Iris pigment epithelial cell (primary cell): ENCODE results near the gene MTX1.
A peak's percentile ranks its signal among the peaks of the same experiment; 100 is the strongest.

Experiments used
- DNase-seq: peaks from one replicate; pipeline ENCODE4 v3.0.0-alpha.2; 2011; ENCODE audit warnings: low read depth

MTX1 gene

DNA sequence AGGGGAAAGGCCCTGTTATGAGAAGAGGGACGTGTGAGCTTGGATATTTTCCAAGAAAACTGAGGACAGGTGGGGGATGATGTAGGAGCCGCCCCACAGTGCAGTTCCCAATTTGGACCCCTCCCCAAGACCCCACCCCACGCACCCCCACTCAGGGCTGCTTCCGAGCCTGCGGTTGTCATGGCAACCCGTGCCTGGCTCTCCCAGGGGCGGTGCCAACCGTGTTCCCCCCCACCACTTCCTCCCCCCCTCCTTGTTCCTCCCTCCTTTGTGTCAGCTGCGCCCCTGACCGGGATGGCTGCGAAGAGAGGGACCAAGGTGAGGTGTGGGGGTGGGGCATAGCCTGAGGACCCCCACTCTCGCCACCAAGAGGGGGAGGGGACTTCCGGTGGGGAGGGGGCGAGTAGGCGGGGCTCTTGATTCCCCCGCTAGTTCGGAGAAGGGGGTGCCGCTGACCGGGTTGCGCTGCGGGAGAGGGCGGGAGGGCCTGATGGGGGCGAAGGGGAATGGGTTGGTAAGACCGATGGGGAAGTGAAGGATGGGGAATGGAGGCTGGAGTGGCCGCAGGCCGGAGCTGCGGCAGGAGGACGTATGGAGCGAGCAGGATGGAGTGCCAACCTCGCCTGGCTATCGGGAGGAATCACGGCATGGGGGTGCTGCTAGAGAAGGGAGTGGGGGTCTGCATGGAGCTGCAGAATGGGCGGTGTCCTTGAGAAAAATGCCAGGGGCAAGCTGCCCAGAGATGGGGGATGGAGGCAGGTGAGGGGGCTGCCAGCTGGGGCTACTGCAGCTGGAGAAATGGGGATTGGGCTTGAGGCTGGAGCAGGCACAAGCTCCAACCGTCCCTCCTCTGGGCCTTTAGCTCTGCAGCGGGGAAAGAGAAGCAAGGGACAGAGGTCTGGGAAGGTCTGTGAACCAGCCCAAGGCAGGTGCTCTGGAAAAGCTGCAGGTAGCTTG is 33.9 kb upstream of the MTX1 start:
- no peak for DNase-seq

DNA sequence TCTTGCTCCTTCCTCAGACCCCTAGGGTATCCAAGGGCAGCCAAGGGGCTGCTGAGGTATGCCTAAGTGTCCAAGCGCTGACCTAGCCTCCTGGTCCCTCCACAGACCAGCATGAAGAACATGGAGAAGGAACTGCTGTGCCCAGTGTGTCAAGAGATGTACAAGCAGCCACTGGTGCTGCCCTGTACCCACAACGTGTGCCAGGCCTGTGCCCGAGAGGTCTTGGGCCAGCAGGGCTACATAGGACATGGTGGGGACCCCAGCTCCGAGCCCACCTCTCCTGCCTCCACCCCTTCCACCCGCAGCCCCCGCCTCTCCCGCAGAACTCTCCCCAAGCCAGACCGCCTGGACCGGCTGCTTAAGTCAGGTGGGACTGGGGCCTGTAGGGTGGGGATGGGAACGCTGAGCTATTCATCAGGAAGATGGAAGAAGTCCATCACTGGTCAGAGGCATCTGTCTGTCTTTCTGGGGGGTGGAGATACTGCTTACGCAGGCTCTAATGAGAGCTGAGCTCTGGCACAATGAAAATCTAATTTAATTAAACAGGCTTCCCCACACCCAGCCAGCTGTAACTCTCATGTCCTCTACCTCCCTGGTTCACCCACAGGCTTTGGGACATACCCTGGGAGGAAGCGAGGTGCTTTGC is 33.1 kb upstream of the MTX1 start:
- no peak for DNase-seq

DNA sequence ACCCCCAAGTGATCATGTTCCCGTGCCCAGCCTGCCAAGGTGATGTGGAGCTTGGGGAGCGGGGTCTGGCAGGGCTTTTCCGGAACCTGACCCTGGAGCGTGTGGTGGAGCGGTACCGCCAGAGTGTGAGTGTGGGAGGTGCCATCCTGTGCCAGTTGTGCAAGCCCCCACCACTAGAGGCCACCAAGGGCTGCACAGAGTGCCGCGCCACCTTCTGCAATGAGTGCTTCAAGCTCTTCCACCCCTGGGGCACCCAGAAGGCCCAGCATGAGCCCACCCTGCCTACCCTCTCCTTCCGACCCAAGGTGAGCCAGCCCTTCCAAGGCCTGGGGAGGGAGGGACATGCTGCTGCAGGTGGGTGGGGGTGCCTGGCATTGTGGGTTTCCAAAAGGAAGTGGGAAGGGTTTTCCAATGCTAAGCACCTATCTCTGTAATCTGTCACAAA is 32.5 kb upstream of the MTX1 start:
- DNase-seq = no peak

DNA sequence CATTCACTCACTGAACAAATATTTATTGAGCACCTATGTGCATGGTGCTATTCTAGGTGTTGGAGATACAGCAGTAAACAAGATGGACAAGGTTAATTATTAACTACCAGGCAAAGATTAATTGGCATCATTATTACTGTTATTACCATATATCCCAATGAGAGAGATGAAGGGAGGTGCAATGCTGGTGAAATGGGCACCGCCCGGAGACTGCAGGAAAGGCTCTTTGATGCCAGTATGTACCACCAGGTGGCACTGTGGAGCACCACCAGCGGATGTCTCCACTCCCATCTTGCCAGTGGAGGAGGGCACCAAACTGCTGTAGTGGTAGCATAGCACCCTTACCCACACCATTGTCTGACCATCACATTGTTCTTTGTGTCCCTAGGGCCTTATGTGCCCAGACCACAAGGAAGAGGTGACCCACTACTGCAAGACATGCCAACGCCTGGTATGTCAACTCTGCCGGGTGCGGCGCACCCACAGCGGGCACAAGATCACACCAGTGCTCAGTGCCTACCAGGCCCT is 31.9 kb upstream of the MTX1 start:
- peak; percentile 49 for DNase-seq

DNA sequence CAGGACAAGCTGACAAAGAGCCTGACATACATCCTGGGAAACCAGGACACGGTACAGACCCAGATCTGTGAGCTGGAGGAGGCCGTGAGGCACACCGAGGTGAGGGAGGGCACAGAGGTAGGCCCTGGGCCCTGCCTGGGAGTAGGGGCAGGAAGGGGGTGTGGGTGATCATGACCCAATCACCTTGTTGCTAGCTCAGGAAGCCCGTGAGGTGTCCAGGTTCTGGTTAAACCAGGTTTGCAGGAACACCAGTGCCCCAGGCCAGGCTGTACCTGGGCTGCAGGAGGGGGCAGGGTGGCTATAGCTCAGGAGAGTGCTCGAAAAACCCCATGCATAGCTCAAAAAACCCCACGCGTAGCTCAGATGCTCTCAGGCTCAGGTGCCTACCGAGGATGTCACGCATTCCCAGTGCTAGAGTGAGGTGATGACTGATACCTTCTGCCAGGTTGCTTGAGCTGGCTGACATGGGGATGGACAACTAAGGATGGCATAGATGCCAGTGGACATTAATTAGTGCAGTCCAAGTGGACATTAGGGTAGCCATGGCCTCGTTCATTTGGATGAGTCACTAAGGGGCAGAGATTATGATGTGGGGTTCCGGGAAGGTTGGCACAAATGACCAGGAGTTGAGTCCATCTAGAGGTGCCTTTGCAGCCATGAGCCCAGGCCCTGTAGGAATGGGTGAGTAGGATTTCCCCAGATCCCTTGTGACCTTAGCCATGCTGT is 31.1 kb upstream of the MTX1 start:
- no peak for DNase-seq

DNA sequence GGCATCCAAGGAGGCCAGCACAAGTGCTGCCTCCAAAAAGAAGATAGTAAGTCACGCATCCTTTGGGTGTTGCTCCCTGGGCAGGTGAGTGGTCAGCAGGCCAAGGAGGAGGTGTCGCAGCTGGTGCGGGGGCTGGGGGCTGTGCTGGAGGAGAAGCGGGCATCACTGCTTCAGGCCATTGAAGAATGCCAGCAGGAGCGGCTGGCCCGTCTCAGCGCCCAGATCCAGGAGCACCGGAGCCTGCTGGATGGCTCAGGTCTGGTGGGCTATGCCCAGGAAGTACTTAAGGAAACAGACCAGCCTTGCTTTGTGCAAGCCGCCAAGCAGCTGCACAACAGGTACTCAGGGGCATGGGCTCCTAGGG is 30.6 kb upstream of the MTX1 start:
- no peak for DNase-seq

DNA sequence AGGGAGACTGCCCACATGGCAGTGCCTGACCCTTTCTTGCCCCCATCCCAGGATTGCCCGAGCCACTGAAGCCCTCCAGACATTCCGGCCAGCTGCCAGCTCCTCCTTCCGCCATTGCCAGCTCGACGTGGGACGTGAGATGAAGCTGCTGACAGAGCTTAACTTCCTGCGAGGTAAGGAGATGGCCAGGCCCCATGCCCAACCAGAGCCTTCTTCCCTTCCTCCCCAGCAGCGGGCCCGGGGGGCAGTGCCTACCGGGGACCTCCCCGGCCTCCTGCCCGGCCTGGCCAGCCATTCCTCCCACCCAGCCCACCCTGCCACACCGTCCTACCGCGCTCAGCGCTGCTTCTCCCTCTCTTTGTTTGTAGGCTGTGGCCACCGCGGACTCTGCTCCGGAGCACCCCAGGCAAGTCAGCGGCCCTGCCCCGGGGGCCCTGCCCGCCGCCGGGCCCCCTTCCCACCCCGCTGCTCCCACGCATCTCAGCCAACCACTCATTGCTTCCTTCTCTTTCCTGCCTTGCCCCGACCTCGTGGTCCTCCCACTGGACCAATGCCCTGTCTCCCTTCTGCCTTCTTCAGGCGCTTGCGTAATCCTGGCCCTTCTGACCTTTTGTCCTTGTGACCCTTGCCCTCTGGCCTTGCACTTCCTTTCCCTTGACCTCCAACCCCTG is 29.9 kb upstream of the MTX1 start:
- DNase-seq = no peak

DNA sequence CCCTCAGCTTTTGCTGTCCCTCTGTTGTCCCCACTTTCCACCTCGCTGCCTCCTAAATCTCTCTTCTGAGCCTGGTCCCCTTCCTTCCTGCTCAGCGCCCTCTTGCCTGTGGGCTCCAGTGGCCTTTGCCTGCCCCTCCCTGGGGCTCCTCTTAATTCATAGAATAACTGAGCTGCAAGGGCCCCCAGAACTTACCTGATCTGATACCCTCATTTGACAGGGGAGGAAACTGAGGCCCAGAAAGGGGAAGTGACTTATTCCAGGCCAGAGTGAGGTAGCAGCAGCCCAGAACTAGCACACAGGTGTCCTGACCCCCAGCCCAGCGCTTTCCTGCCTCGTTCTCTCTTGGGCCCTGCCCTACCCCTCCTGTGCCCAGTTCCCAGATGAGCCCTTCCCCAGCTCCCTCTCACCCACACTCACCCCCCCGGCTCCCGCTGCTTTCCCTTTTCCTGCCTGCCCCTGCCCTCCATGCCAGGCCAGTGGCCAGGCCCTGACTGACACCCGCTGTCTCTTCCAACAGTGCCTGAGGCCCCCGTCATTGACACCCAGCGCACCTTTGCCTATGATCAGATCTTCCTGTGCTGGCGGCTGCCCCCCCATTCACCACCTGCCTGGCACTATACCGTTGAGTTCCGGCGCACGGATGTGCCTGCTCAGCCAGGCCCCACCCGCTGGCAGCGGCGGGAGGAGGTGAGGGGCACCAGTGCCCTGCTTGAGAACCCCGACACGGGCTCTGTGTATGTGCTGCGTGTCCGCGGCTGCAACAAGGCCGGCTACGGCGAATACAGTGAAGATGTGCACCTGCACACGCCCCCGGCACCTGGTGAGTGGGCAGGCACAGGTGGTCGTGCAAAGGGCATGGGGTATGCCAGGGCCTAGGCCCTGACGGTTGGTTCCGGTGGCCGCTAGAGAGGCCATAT is 29.1 kb upstream of the MTX1 start:
- DNase-seq = no peak

DNA sequence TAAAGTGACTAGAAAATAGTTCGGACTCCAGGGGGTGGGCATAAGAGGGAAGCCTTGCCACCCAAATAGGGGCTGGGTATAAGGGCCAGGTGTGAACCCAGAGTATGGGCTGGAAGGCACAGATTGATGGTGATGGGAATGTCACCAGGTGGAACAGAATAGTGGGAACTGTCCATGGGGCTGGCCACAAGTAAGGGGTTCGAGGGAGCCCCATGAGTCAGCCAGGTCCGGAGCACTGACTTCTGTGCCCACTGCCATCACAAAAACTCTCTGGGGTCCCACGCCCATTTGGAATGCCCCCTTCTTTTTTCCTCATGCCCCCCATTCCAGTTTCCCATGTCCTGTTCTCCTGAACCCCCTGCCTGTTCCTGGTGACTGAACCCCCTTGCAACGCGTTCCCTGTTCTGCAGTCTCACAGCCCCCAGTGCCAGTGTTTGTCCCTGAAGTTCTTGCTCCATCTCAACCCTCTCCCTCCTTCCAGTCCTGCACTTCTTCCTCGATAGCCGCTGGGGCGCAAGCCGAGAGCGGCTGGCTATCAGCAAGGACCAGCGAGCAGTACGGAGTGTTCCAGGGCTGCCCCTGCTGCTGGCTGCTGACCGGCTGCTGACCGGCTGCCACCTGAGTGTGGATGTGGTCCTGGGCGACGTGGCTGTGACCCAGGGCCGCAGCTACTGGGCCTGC is 27.0 kb upstream of the MTX1 start:
- no peak for DNase-seq

DNA sequence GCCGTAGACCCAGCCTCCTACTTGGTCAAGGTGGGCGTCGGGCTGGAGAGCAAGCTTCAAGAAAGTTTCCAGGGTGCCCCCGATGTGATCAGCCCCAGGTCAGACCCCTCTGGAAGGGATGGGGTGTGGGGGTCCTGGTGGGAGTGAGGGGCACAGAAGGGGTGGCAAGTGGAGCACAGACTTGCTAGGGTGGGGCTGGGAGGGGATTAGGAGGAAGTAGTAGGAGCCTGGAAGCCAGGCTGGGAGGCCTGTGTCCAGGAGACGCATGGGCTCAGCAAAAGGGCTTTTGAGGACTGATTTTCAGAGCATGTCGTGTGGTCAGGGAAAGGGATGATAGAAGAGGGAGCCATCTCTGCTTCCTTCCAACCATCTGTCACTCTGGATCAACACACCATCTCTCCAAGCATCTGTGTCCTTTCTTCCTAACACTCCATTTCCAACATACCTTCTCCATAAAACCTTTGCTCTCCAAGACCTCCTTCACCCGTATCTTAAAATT is 26.4 kb upstream of the MTX1 start:
- no peak for DNase-seq

DNA sequence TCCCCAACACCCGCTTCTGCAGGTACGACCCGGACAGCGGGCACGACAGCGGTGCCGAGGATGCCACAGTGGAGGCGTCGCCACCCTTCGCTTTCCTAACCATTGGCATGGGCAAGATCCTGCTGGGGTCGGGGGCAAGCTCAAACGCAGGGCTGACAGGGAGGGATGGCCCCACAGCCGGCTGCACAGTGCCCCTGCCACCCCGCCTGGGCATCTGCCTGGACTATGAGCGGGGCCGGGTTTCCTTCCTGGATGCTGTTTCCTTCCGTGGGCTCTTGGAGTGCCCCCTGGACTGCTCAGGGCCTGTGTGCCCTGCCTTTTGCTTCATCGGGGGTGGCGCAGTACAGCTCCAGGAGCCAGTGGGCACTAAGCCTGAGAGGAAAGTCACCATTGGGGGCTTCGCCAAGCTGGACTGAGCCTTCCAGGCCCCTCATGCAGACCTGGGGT is 24.7 kb upstream of the MTX1 start:
- no peak for DNase-seq

DNA sequence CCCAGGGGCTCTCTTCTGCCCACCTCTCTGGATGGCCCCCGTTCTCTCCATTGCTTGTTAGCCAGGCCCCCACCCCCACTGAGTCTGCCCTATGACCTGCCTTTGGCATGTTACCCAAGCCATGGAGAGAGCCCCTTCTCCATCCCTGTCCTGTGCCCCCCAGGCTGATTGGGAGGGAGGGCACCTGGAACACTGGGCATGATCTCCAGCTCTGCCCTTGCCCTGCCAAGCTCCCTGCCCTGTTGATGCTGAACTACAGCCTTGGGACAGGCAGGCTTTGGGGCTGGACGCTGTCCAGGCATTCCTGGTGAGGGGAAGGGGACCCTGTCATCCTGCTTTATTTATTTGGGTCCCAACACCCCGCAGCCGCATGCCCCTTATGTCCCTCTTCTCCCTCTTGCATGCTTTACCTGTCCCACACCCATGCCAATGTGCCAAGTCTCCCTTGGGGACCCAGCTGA is 24.1 kb upstream of the MTX1 start:
- DNase-seq = no peak

DNA sequence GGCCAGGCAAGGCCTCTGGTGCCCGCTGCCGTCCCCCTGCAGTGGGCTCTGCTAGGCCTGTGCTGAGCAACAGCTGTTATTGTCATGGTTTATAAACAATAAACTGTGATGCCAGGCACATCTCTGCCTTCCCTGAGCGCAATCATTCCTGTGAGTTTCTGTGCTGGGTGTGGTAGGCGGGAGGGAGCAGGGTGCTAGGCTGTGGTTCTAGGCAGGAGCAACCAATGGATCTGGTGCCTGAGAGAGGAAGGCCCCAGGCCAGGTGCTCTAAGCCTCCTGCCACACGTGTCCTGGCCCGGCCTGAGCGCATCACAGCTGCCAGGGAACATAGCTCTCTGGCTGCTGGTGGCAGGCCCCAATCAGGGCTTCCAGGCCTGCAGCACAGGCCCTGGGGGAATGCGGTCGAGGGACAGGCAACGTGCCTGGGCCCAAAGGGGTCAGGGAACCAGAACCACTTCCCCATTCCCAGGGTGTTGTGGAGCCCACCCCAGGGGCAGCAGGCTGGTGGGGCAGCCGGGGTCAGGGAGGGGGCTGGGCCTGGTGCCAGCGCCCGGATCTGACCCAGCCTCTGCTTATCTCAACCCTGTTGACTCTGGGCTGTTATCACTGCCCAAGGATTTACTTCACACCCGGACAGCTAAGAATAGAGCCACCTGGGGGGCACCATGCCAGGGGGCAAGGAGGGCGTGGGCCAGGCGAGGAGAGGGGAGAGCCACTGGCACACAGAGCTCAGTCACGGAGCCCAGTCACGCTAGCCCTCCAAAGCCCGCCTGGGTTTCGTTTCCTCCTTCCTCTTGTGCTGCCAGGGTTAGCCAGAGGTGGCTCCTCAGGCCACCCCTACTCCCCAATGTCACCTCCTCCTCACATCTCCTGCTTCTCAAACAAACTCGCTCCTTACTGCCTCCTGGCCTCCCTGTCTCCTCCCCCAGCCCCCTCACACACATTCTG is 23.4 kb upstream of the MTX1 start:
- DNase-seq = no peak

DNA sequence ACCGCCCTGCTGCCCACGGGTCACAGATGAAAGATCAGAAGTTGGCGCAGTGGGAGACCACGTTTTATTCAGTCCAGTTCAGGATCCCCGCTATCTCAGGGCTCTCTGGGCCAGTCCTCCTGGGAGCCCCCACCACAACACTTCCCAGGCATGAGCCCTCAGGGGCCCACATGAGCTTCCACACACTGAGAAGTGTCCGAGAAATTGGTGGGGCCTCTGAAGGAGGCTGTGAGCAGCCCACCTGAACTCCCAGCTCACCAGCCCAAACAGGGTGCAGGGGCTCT is 22.8 kb upstream of the MTX1 start:
- DNase-seq = no peak

DNA sequence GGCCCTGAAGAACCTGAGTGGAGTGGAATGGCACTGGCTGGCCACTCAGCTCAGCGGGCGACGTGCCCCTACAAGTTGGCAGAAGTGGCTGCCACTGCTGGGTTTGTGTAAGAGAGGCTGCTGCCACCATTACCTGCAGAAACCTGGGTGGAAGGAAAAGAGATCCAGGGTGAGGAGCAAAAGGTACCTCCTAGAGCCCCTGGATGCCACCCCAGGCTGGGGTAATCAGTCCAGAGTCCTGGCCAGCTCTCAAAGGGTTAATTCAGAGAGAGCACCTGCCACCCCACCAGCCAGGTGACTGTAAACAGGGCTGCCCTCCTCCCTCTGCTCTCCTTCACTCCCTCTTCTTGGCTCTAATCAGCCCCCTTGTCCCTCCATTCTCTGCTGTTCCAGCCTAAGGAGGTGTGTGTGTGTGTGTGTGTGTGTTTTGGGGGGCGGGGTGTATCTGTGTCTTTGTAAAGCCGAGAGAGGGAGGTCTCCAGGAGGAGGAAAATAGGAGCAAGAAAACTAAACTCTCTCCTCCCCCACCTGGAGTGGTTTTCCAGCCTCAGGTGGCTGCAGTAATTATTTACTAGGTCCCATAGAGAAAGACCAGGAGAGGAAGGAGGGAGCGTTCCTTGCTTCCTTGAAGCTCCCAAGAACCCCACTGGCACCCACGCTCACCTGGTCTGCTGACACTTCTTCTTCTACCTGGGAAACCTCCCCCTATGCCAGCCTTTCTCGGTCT is 22.3 kb upstream of the MTX1 start:
- no peak for DNase-seq

DNA sequence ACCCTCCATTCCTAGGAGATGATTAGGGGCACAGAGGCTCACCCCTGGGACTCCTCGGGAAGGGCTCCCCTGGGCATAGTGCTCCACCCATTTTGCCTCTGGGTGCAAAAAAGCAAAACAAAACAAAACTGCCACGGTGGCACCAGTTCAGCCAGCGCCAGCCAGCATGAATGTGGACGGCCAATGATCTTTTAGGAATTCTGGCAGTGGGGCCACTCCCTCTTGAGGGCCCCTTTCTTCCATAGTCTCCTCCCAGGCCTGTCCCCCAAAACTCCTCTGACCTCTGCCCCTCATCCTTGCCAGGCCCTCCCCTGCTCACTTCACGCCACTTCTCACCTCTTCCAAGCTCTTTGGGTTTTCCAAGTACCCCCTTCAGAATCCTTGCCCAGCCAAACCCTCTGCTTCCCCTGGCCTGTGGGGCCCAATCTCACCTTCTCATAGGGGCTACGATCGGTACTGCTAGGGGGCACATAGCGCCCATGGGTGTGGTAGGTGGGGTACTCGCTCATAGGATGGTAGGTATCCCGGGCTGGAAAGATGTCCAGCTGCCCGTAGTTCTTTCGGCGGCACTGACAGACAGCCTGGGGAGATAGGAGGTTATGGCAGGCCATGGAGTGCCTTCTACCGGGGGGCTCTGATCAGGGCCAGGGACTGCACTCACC is 21.6 kb upstream of the MTX1 start:
- DNase-seq = no peak

DNA sequence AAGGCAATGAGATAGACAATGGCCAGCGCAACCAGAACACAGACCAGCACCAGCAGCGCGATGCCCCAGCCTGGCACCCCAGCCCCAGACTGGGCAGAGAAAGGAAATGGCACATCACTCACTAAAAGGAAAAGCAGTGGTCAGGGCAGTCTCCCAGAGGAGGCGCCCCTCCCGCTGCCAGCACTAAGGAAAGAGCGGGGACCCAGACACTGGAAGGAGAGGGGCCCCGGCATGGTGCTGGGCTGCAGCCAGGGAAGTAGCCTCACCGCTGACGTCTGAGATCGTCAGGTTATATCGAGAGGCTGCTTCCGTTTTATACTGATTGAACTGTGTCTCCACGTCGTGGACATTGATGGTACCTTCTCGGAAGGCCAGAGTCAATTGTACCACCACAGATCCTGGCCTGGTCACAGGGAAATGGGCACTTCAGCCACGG is 21.0 kb upstream of the MTX1 start:
- no peak for DNase-seq

DNA sequence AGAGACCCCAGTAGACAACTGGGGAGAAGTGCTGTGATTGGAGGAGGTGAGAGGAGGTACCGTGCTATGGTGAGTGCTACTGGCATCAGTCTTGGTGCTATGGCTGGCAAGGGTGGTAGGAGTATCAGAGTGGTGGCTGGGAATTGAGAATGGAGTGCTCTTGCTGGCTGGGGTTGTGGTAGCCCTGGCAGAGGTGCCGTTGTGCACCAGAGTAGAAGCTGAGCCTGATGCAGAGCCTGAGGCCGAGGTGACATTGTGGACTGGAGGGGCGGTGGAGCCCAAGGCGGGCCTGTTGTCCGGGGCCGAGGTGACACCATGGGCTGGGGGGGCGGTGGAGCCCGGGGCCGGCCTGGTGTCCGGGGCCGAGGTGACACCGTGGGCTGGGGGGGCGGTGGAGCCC is 20.2 kb upstream of the MTX1 start:
- no peak for DNase-seq
